ENCODE measurements around the gene VPS52.

VPS52 gene

DNA sequence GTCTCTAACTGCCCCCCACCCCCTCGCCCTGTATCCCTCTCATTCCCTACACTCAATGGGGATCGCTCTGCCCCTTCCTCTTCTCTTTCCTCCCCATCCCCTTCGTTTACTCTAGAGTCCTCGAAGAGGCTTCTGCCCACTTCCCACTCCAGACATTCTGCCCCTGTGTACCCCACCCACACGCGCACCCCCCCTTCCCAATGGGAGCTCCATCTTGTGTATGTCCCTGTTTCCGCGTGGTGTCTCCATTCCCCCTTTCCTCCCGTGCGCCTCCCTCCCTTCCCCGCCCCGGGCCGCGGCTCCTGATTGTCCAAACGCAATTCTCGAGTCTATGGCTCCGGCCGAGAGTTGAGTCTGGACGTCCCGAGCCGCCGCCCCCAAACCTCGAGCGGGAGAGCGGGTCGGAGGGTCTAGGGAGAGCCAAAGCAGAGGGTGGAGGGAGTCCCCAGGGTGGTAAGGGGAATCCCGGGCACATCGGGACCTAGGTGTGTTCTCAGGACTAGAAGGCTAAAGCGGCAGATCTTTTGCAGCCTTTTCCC lies 64.1 kb downstream of the VPS52 start (continued):
- TF ChIP-seq, protein P1, sequence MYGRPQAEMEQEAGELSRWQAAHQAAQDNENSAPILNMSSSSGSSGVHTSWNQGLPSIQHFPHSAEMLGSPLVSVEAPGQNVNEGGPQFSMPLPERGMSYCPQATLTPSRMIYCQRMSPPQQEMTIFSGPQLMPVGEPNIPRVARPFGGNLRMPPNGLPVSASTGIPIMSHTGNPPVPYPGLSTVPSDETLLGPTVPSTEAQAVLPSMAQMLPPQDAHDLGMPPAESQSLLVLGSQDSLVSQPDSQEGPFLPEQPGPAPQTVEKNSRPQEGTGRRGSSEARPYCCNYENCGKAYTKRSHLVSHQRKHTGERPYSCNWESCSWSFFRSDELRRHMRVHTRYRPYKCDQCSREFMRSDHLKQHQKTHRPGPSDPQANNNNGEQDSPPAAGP (tag by site-specific recombination; IDR thresholded peaks at IDR 0.05) = no peak
- no peak for TF ChIP-seq ZNF660 (tag by site-specific recombination; IDR thresholded peaks at IDR 0.05)
- TF ChIP-seq ZNF549 (tag by site-specific recombination; IDR thresholded peaks at IDR 0.05) = no peak
- TF ChIP-seq, protein P2, sequence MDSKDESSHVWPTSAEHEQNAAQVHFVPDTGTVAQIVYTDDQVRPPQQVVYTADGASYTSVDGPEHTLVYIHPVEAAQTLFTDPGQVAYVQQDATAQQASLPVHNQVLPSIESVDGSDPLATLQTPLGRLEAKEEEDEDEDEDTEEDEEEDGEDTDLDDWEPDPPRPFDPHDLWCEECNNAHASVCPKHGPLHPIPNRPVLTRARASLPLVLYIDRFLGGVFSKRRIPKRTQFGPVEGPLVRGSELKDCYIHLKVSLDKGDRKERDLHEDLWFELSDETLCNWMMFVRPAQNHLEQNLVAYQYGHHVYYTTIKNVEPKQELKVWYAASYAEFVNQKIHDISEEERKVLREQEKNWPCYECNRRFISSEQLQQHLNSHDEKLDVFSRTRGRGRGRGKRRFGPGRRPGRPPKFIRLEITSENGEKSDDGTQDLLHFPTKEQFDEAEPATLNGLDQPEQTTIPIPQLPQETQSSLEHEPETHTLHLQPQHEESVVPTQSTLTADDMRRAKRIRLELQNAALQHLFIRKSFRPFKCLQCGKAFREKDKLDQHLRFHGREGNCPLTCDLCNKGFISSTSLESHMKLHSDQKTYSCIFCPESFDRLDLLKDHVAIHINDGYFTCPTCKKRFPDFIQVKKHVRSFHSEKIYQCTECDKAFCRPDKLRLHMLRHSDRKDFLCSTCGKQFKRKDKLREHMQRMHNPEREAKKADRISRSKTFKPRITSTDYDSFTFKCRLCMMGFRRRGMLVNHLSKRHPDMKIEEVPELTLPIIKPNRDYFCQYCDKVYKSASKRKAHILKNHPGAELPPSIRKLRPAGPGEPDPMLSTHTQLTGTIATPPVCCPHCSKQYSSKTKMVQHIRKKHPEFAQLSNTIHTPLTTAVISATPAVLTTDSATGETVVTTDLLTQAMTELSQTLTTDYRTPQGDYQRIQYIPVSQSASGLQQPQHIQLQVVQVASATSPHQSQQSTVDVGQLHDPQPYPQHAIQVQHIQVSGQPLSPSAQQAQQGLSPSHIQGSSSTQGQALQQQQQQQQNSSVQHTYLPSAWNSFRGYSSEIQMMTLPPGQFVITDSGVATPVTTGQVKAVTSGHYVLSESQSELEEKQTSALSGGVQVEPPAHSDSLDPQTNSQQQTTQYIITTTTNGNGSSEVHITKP (tag by site-specific recombination; IDR thresholded peaks at IDR 0.05) = 0 out of 2 replicates have a peak, but pooled peaks have one; percentile 9
- no peak for TF ChIP-seq IKZF3 (tag by site-specific recombination; IDR thresholded peaks at IDR 0.05)
- no peak for TF ChIP-seq ZNF391 (tag by site-specific recombination; IDR thresholded peaks at IDR 0.05; ENCODE audit: borderline replicate concordance, low read depth)
- no peak for TF ChIP-seq ZNF596 (tag by site-specific recombination; IDR thresholded peaks at IDR 0.05)
- TF ChIP-seq MZF1 (tag by site-specific recombination; IDR thresholded peaks at IDR 0.05; ENCODE audit: borderline replicate concordance) = peak; percentile 80
- 0 out of 2 replicates have a peak, but pooled peaks have one; percentile 11 for TF ChIP-seq ZNF76 (tag by site-specific recombination; IDR thresholded peaks at IDR 0.05; ENCODE audit: borderline replicate concordance, low read depth)
- TF ChIP-seq ZNF626 (tag by site-specific recombination; IDR thresholded peaks at IDR 0.05) = no peak
- TF ChIP-seq ZNF2 (tag by site-specific recombination; IDR thresholded peaks at IDR 0.05) = no peak
- TF ChIP-seq ZNF571 (tag by site-specific recombination; IDR thresholded peaks at IDR 0.05) = no peak
- TF ChIP-seq ZNF24 (tag by site-specific recombination; IDR thresholded peaks at IDR 0.05) = no peak
- no peak for TF ChIP-seq ZNF155 (tag by site-specific recombination; IDR thresholded peaks at IDR 0.05)
- no peak for TF ChIP-seq ZNF335 (tag by site-specific recombination; conservative IDR thresholded peaks at IDR 0.05)
- TF ChIP-seq ZNF37A (tag by site-specific recombination; IDR thresholded peaks at IDR 0.05) = no peak
- no peak for TF ChIP-seq SETDB1 (IDR thresholded peaks at IDR 0.05; ENCODE audit: insufficient read length, low read length)
- no peak for TF ChIP-seq ZBTB8A (tag by site-specific recombination; IDR thresholded peaks at IDR 0.05)
- TF ChIP-seq BCL11B (tag by site-specific recombination; IDR thresholded peaks at IDR 0.05; ENCODE audit: low read depth) = no peak
- TF ChIP-seq, protein P3, sequence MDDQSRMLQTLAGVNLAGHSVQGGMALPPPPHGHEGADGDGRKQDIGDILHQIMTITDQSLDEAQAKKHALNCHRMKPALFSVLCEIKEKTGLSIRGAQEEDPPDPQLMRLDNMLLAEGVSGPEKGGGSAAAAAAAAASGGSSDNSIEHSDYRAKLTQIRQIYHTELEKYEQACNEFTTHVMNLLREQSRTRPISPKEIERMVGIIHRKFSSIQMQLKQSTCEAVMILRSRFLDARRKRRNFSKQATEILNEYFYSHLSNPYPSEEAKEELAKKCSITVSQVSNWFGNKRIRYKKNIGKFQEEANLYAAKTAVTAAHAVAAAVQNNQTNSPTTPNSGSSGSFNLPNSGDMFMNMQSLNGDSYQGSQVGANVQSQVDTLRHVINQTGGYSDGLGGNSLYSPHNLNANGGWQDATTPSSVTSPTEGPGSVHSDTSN (CRISPR knock-in tag; IDR thresholded peaks at IDR 0.05) = no peak
- TF ChIP-seq, protein P4, sequence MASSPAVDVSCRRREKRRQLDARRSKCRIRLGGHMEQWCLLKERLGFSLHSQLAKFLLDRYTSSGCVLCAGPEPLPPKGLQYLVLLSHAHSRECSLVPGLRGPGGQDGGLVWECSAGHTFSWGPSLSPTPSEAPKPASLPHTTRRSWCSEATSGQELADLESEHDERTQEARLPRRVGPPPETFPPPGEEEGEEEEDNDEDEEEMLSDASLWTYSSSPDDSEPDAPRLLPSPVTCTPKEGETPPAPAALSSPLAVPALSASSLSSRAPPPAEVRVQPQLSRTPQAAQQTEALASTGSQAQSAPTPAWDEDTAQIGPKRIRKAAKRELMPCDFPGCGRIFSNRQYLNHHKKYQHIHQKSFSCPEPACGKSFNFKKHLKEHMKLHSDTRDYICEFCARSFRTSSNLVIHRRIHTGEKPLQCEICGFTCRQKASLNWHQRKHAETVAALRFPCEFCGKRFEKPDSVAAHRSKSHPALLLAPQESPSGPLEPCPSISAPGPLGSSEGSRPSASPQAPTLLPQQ (tag by site-specific recombination; IDR thresholded peaks at IDR 0.05) = no peak
- TF ChIP-seq ZNF248 (tag by site-specific recombination; IDR thresholded peaks at IDR 0.05) = no peak
- TF ChIP-seq, protein P5, sequence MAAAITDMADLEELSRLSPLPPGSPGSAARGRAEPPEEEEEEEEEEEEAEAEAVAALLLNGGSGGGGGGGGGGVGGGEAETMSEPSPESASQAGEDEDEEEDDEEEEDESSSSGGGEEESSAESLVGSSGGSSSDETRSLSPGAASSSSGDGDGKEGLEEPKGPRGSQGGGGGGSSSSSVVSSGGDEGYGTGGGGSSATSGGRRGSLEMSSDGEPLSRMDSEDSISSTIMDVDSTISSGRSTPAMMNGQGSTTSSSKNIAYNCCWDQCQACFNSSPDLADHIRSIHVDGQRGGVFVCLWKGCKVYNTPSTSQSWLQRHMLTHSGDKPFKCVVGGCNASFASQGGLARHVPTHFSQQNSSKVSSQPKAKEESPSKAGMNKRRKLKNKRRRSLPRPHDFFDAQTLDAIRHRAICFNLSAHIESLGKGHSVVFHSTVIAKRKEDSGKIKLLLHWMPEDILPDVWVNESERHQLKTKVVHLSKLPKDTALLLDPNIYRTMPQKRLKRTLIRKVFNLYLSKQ (tag by site-specific recombination; IDR thresholded peaks at IDR 0.05; ENCODE audit: borderline replicate concordance) = no peak
- no peak for TF ChIP-seq ZNF350 (tag by site-specific recombination; IDR thresholded peaks at IDR 0.05)
- no peak for TF ChIP-seq ZNF23 (tag by site-specific recombination; IDR thresholded peaks at IDR 0.05; ENCODE audit: borderline replicate concordance)
- TF ChIP-seq ZNF785 (tag by site-specific recombination; IDR thresholded peaks at IDR 0.05) = no peak
- TF ChIP-seq WT1 (tag by site-specific recombination; IDR thresholded peaks at IDR 0.05) = peak; percentile 45; the same call in 1 of the 2 replicates
- no peak for TF ChIP-seq ZNF133 (tag by site-specific recombination; IDR thresholded peaks at IDR 0.05)
- no peak for TF ChIP-seq ZNF747 (tag by site-specific recombination; IDR thresholded peaks at IDR 0.05)
- TF ChIP-seq ZBTB7A (tag by site-specific recombination; IDR thresholded peaks at IDR 0.05; ENCODE audit: low read depth) = no peak; the same call in 1 of the 2 replicates
- TF ChIP-seq ZNF837 (tag by site-specific recombination; IDR thresholded peaks at IDR 0.05) = no peak
- TF ChIP-seq ZNF221 (tag by site-specific recombination; IDR thresholded peaks at IDR 0.05; ENCODE audit: borderline replicate concordance) = no peak
- no peak for TF ChIP-seq ZFP37 (tag by site-specific recombination; IDR thresholded peaks at IDR 0.05)
